GM12873 (cell line): ENCODE measurements around the gene DISC1.

Experiments used
- CTCF ChIP-seq: IDR thresholded peaks from 2 replicates; pipeline ENCODE4 v1.5.1; 2012; ENCODE audit warnings: low read depth, mild to moderate bottlenecking, moderate library complexity, low read length, control low read depth; ENCODE audit not compliant: insufficient read depth; ENCODE audit errors: missing control alignments

Gene DISC1

DNA sequence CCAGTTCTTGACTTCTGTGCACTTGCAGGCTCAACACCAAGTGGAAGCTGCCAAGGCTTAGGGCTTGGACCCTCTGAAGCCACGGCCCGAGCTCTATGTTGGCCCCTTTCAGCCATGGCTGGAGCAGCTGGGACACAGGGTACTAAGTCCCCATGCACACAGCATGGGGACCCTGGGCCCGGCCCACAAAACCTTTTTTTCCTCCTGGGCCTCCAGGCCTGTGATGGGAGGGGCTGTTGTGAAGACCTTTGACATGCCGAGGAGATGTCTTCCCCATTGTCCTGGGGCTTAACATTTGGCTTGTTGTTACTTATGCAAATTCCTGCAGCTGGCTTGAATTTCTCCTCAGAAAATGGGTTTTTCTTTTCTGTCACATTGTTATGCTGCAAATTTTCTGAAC lies 59.8 kb downstream of the DISC1 start:
- no peak for TF ChIP-seq CTCF

DNA sequence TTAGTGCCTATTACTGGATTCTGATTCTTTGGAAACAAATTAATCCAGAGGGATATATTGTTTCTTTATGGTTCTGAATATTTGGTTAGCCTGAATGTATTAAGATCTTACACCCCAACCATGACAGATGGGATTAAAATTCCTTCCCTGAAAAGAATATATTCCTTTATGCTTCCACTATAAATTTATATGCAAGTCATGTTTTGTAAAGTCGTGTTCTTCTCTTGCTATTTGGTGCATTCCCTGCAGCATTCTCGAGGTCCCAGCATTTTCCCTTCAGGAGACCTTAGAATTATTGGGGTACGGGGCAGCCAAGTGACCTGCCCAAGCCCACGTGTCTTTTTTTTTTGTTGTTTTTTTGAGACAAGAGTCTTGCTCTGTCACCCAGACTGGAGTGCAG lies 62.4 kb downstream of the DISC1 start:
- TF ChIP-seq CTCF = no peak

- TF ChIP-seq CTCF = no peak
Observed at GRCh38 chr1:231690059-231690458, 63.5 kb downstream of the DISC1 start.

- peak; percentile 25 for TF ChIP-seq CTCF
Observed at GRCh38 chr1:231691618-231692259, 65.1 kb downstream of the DISC1 start.

DNA sequence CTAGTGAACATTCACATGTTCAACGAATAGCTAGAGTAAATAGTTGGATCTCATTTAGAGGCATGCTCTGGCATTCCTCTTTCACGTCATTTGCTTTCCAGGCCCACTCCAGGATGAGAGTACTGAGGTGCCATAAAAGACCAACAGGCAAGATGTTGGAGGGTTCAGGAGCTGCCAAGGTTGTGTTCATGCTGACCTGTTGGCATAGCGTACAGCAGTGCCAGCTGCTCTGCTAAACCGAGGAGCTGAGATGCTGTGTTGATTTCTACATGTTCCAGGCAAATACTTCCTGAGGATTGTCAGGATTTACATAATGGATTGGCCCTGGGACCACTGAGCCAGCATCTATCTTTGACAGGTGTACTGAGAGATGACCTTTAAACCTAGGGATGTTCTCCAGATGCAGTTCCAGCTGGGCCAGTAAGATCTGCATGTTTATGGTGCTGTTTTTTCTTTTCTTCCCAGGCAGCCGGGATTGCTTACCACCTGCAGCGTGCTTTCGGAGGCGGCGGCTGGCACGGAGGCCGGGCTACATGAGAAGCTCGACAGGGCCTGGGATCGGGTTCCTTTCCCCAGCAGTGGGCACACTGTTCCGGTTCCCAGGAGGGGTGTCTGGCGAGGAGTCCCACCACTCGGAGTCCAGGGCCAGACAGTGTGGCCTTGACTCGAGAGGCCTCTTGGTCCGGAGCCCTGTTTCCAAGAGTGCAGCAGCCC lies 66.9 kb downstream of the DISC1 start:
- no peak for TF ChIP-seq CTCF

DNA sequence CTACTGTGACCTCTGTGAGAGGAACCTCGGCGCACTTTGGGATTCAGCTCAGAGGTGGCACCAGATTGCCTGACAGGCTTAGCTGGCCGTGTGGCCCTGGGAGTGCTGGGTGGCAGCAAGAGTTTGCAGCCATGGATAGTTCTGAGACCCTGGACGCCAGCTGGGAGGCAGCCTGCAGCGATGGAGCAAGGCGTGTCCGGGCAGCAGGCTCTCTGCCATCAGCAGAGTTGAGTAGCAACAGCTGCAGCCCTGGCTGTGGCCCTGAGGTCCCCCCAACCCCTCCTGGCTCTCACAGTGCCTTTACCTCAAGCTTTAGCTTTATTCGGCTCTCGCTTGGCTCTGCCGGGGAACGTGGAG lies 67.5 kb downstream of the DISC1 start:
- no peak for TF ChIP-seq CTCF

- TF ChIP-seq CTCF = no peak
Observed at GRCh38 chr1:231694465-231695077, 68.0 kb downstream of the DISC1 start.
